Melanocyte of skin (primary cell): ENCODE data around the gene MAP7D3. TPM values are rescaled to one million over a fixed set of nuclear protein-coding genes. Genes with fewer than 3 reads are reported as not detected.

Experiments
- total RNA-seq, 2 donors: library from RNA; depleted of rRNA; stranded (reverse); fragments of >200 nt; gene quantifications; 2 replicates each; pipeline ENCODE4 v1.2.3, GENCODE V29; 2012

The MAP7D3 gene, protein sequence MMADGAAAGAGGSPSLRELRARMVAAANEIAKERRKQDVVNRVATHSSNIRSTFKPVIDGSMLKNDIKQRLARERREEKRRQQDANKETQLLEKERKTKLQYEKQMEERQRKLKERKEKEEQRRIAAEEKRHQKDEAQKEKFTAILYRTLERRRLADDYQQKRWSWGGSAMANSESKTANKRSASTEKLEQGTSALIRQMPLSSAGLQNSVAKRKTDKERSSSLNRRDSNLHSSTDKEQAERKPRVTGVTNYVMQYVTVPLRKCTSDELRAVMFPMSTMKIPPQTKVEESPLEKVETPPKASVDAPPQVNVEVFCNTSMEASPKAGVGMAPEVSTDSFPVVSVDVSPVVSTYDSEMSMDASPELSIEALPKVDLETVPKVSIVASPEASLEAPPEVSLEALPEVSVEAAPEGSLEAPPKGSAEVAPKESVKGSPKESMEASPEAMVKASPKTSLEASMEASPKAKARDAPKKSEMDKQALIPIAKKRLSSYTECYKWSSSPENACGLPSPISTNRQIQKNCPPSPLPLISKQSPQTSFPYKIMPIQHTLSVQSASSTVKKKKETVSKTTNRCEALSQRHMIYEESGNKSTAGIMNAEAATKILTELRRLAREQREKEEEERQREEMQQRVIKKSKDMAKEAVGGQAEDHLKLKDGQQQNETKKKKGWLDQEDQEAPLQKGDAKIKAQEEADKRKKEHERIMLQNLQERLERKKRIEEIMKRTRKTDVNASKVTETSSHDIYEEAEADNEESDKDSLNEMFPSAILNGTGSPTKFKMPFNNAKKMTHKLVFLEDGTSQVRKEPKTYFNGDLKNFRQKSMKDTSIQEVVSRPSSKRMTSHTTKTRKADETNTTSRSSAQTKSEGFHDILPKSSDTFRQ
- 10 to 100 TPM in 1 of 2 donors, 1 to 10 TPM in 1; 9.7 to 12.0 TPM for total RNA-seq

DNA sequence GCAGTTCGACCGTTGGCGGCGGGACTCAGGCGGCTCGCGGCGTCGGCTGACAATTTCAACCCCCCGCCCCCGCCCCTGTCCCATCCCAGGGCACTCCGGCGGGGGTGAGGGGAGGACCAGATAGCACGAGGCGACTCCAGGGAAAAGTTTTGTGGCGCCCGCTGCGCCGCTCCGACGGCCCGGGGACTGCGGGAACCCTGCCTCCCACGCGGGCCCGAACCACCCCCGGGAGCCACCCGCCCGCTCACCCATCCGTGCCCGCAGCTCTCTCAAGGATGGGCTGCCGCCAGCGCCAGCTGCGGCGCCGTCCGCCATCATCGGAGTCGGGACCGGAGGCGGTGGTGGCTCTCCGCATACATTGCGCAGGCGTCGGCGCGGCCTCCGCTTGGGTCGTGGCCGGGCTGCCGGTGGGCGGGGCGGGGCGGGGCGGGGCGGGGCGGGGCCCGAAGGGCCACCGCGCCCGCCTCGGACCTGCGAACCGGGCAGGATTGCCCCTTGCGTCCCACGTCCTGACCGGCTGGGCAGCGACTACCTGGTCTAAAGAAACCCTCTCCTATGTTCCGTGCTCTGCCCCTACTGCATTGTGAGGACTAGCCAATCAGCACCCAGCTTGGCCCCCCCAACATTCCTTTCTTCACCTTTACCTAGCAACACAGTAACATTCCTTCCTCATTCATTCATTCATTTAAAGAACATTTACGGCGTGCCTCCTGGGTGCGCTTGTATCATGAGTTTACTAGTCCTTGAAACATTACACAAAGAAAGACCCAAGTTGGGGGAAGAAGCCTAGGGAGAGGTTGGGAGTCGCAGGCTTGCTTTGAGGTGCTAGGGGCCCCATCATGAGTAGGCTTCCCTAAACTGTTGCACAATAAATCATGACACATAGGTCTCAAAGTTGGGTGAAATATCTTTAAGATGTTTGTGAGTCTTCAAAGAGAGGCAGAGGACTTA lies at the start of gene MAP7D3:
Gene MAP7D3 (minus strand): TSS at position 360 of the 951 bp plus-strand sequence. CDS start 42 bp downstream, at position 318.

DNA sequence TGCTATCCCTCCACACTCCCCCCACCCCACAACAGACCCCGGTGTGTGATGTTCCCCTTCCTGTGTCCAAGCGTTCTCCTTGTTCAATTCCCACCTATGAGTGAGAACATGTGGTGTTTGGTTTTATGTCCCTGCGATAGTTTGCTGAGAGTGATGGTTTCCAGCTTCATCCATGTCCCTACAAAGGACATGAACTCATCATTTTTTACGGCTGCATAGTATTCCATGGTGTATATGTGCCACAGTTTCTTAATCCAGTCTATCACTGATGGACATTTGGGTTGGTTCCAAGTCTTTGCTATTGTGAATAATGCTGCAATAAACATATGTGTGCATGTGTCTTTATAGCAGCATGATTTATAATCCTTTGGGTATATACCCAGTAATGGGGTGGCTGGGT lies 49.5 kb upstream of the MAP7D3 start, which contains the start of gene ADGRG4:
Gene ADGRG4 (plus strand): TSS at position 243 of the 400 bp plus-strand sequence. CDS start 7,815 bp downstream, outside the sequence.

Other genes with a start within 250 kb of the MAP7D3 start
- gene FHL1, start 103.9 kb downstream of the MAP7D3 start, total RNA-seq = 10 to 100 TPM in 1 of 2 donors, 1 to 10 TPM in 1; 4.5 to 10.3 TPM
- not detected for gene ADGRG4, start 49.6 kb upstream of the MAP7D3 start, total RNA-seq
- not detected for gene BRS3, start 236.5 kb upstream of the MAP7D3 start, total RNA-seq
- 10 to 100 TPM; 20.0 to 24.0 TPM for gene HTATSF1, start 246.2 kb upstream of the MAP7D3 start, total RNA-seq